HAP-1 (cell line): ENCODE data around the gene TACC3.
"Not testable (repeated sequence)": the region's sequence is repeated elsewhere in the genome, so short reads cannot be mapped to it uniquely, and the experiment has no call there.

Experiments used
- DNase-seq, 2 experiments: peaks; one replicate each; pipeline ENCODE4 v3.0.0-alpha.2; 2016 to 2020; ENCODE audit warnings: low spot score in 2 of 2
- H3K27me3 ChIP-seq: fragments of 250-450 bp; sonication (Bioruptor Pico); 2 replicates; pipeline ENCODE4 v1.5.1; 2020; ENCODE audit warnings: low read depth, mild to moderate bottlenecking, moderate library complexity
- H3K36me3 ChIP-seq: fragments of 250-450 bp; sonication (Bioruptor Pico); replicated peaks from 2 replicates; pipeline ENCODE4 v1.5.1; 2020; ENCODE audit warnings: mild to moderate bottlenecking
- H3K4me1 ChIP-seq: fragments of 250-450 bp; sonication (Bioruptor Pico); 2 replicates; pipeline ENCODE4 v1.5.1; 2020; ENCODE audit warnings: mild to moderate bottlenecking
- H3K4me3 ChIP-seq: fragments of 250-450 bp; sonication (Bioruptor Pico); 2 replicates; pipeline ENCODE4 v1.5.1; 2020; ENCODE audit warnings: mild to moderate bottlenecking, moderate library complexity
- H3K9me3 ChIP-seq: fragments of 250-450 bp; sonication (Bioruptor Pico); 2 replicates; pipeline ENCODE4 v1.5.1; 2020; ENCODE audit warnings: mild to moderate bottlenecking, moderate library complexity
- in situ Hi-C: fragments of 300-500 bp; cut with MboI; formaldehyde crosslinking; loops from 3 replicates; pipeline ENCODE4 v1.14.3; 2020; ENCODE audit warnings: low sequenced_read_pairs, inconsistent platforms, mixed read lengths

Gene TACC3

GRCh38 chr4:1686440-1687036 lies 34.8 kb upstream of the TACC3 start:
- Histone ChIP-seq H3K9me3 (no peaks in the 10 kb centered on the region), H3K36me3 (peaks cover 13% of the 10 kb centered on the region), H3K4me1 (no peaks in the 10 kb centered on the region), H3K4me3 (no peak overlapping the region), H3K27me3 (no peaks in the 10 kb centered on the region)
- DNase-seq, result no peak
- in situ Hi-C loops, result no loop called here

- Histone ChIP-seq H3K9me3 (no peaks in the 10 kb centered on the region), H3K4me1 (no peaks in the 10 kb centered on the region), H3K36me3 (peaks cover 50% of the 10 kb centered on the region), H3K4me3 (no peak overlapping the region), H3K27me3 (no peaks in the 10 kb centered on the region)
- no peak for DNase-seq
- in situ Hi-C loops, result no loop called here
Measured at GRCh38 chr4:1690698-1691097, 30.6 kb upstream of the TACC3 start.

GRCh38 chr4:1691737-1692373 lies 29.5 kb upstream of the TACC3 start:
- Histone ChIP-seq H3K4me1 (no peaks in the 10 kb centered on the region), H3K9me3 (no peaks in the 10 kb centered on the region), H3K4me3 (no peak overlapping the region), H3K27me3 (no peaks in the 10 kb centered on the region), H3K36me3 (peaks cover 60% of the 10 kb centered on the region)
- no peak for DNase-seq
- in situ Hi-C loops, result no loop called here

GRCh38 chr4:1693131-1693896 lies 28.0 kb upstream of the TACC3 start:
- in situ Hi-C loops, result no loop called here
- Histone ChIP-seq H3K36me3 (peaks cover 74% of the 10 kb centered on the region), H3K27me3 (no peaks in the 10 kb centered on the region), H3K4me1 (no peaks in the 10 kb centered on the region), H3K9me3 (no peaks in the 10 kb centered on the region), H3K4me3 (no peak overlapping the region)
- peak; percentile 69 to 80 for DNase-seq

GRCh38 chr4:1695913-1696312 lies 25.4 kb upstream of the TACC3 start:
- Histone ChIP-seq H3K4me1 (no peaks in the 10 kb centered on the region), H3K9me3 (no peaks in the 10 kb centered on the region), H3K4me3 (no peak overlapping the region), H3K36me3 (peaks cover 93% of the 10 kb centered on the region), H3K27me3 (no peaks in the 10 kb centered on the region)
- no peak for DNase-seq
- in situ Hi-C loops, result no loop called here

- H3K4me1 ChIP-seq, in situ Hi-C loops, DNase-seq, H3K27me3 ChIP-seq, H3K9me3 ChIP-seq, H3K4me3 ChIP-seq: not testable (repeated sequence)
- peaks cover 94% of the 10 kb centered on the region for H3K36me3 ChIP-seq
Measured at GRCh38 chr4:1701671-1702070, 19.6 kb upstream of the TACC3 start.

- H3K4me1 ChIP-seq, result peaks cover 8% of the 10 kb centered on the region
- in situ Hi-C loops, result no loop called here
- DNase-seq, result no peak
- no peaks in the 10 kb centered on the region for H3K9me3 ChIP-seq
- no peak overlapping the region for H3K4me3 ChIP-seq
- no peaks in the 10 kb centered on the region for H3K27me3 ChIP-seq
- peaks cover 87% of the 10 kb centered on the region for H3K36me3 ChIP-seq
Measured at GRCh38 chr4:1703867-1704266, 17.5 kb upstream of the TACC3 start.

- Histone ChIP-seq H3K36me3 (peaks cover 81% of the 10 kb centered on the region), H3K9me3 (no peaks in the 10 kb centered on the region), H3K27me3 (no peaks in the 10 kb centered on the region), H3K4me3 (no peak overlapping the region), H3K4me1 (peaks cover 23% of the 10 kb centered on the region)
- no peak for DNase-seq
- in situ Hi-C loops, result no loop called here
Measured at GRCh38 chr4:1705732-1706131, 15.6 kb upstream of the TACC3 start.

GRCh38 chr4:1706358-1706757 lies 15.0 kb upstream of the TACC3 start:
- H3K4me3 ChIP-seq, result no peak overlapping the region
- no peak for DNase-seq
- peaks cover 23% of the 10 kb centered on the region for H3K4me1 ChIP-seq
- H3K9me3 ChIP-seq, result no peaks in the 10 kb centered on the region
- H3K27me3 ChIP-seq, result no peaks in the 10 kb centered on the region
- H3K36me3 ChIP-seq, result peaks cover 76% of the 10 kb centered on the region
- in situ Hi-C loops, result no loop called here

GRCh38 chr4:1708581-1708980 lies 12.7 kb upstream of the TACC3 start:
- H3K36me3 ChIP-seq, result peaks cover 54% of the 10 kb centered on the region

GRCh38 chr4:1711055-1711570 lies 10.2 kb upstream of the TACC3 start:
- H3K9me3 ChIP-seq, result no peaks in the 10 kb centered on the region
- in situ Hi-C loops, result no loop called here
- H3K4me3 ChIP-seq, result peak overlapping the region; percentile 80
- DNase-seq, result peak in 1 of 2 experiments; percentile 42
- no peaks in the 10 kb centered on the region for H3K27me3 ChIP-seq
- peaks cover 36% of the 10 kb centered on the region for H3K36me3 ChIP-seq
- H3K4me1 ChIP-seq, result peaks cover 30% of the 10 kb centered on the region

More at GRCh38 chr4:1708581-1708980, 12.7 kb upstream of the TACC3 start:
- no peaks in the 10 kb centered on the region for H3K9me3 ChIP-seq
- in situ Hi-C loops, result no loop called here
- peaks cover 23% of the 10 kb centered on the region for H3K4me1 ChIP-seq
- DNase-seq, result no peak
- no peak overlapping the region for H3K4me3 ChIP-seq
- H3K27me3 ChIP-seq, result no peaks in the 10 kb centered on the region

- H3K4me3 ChIP-seq, result peak overlapping the region; percentile 80
- in situ Hi-C loops, result no loop called here
- no peaks in the 10 kb centered on the region for H3K27me3 ChIP-seq
- H3K9me3 ChIP-seq, result no peaks in the 10 kb centered on the region
- DNase-seq, result peak in 1 of 2 experiments; percentile 42
- peaks cover 34% of the 10 kb centered on the region for H3K36me3 ChIP-seq
- H3K4me1 ChIP-seq, result peaks cover 30% of the 10 kb centered on the region
Measured at GRCh38 chr4:1711571-1712215, 9.6 kb upstream of the TACC3 start.

- peak; percentile 92 to 99 for DNase-seq
- Histone ChIP-seq H3K9me3 (no peaks in the 10 kb centered on the region), H3K4me3 (peak within 1 kb of the TSS; percentile 80), H3K4me1 (peaks cover 30% of the 10 kb centered on the region), H3K36me3 (peaks cover 39% of the 10 kb centered on the region), H3K27me3 (no peaks in the 10 kb centered on the region)
- in situ Hi-C loops, result no loop called here
Measured at GRCh38 chr4:1712216-1713002, 8.9 kb upstream of the TACC3 start, which contains the start of gene SLBP. Gene SLBP, minus strand, starts transcription at chr4:1712319. Its CDS starts 131 bp downstream, at chr4:1712188.
